SKM-1 (cell line): Measurements from ENCODE around the gene TTLL11.
A peak's percentile ranks its signal among the peaks of the same experiment; 100 is the strongest.
"Not testable (repeated sequence)": the region's sequence is repeated elsewhere in the genome, so short reads cannot be mapped to it uniquely, and the experiment has no call there.

ENCODE experiments used
- DNase-seq: peaks from one replicate; lab custom pipeline; 2025; ENCODE audit not compliant: unreplicated experiment; lab: John Stamatoyannopoulos, UW

TTLL11 gene

GRCh38 chr9:122084026-122084675, 9.0 kb downstream of the TTLL11 start:
- DNase-seq = no peak

GRCh38 chr9:122080986-122081385, 12.1 kb downstream of the TTLL11 start:
- no peak for DNase-seq

GRCh38 chr9:122078557-122078956, 14.6 kb downstream of the TTLL11 start:
- DNase-seq = no peak

GRCh38 chr9:122076773-122077172, 16.3 kb downstream of the TTLL11 start:
- DNase-seq = no peak

- no peak for DNase-seq
Measured at GRCh38 chr9:122076117-122076516, 17.0 kb downstream of the TTLL11 start.

- no peak for DNase-seq
Measured at GRCh38 chr9:122075135-122076030, 17.7 kb downstream of the TTLL11 start.

GRCh38 chr9:122071715-122072114, 21.4 kb downstream of the TTLL11 start:
- DNase-seq = no peak

- DNase-seq = no peak
Measured at GRCh38 chr9:122070728-122071515, 22.2 kb downstream of the TTLL11 start.

- not testable (repeated sequence) for DNase-seq
Measured at GRCh38 chr9:122066680-122067079, 26.4 kb downstream of the TTLL11 start.

- no peak for DNase-seq
Measured at GRCh38 chr9:122065923-122066629, 27.0 kb downstream of the TTLL11 start.

GRCh38 chr9:122060481-122060880, 32.6 kb downstream of the TTLL11 start:
- DNase-seq = no peak

- no peak for DNase-seq
Measured at GRCh38 chr9:122059955-122060324, 33.2 kb downstream of the TTLL11 start.

- no peak for DNase-seq
Measured at GRCh38 chr9:122059214-122059954, 33.7 kb downstream of the TTLL11 start.

- DNase-seq = no peak
Measured at GRCh38 chr9:122058709-122059108, 34.4 kb downstream of the TTLL11 start.

GRCh38 chr9:122058051-122058450, 35.1 kb downstream of the TTLL11 start:
- DNase-seq = no peak

GRCh38 chr9:122057211-122057610, 35.9 kb downstream of the TTLL11 start:
- no peak for DNase-seq

GRCh38 chr9:122056484-122056883, 36.6 kb downstream of the TTLL11 start:
- DNase-seq = no peak

GRCh38 chr9:122055701-122056100, 37.4 kb downstream of the TTLL11 start:
- peak; percentile 55 for DNase-seq

GRCh38 chr9:122053567-122054350, 39.3 kb downstream of the TTLL11 start:
- DNase-seq = no peak
